H1 (cell line): ENCODE results near the gene SH3RF3. TPM values are rescaled to one million over a fixed set of nuclear protein-coding genes. Genes with fewer than 3 reads are reported as not detected.

Experiments used
- CTCF ChIA-PET: fragments of 300-600 bp; sonication (Branson Sonifier 250); formaldehyde crosslinking; loops from one replicate; lab custom pipeline; 2021; ENCODE audit not compliant: partially characterized antibody; lab: Charles Lee
- POLR2A ChIA-PET: fragments of 300-600 bp; sonication (Branson Sonifier 250); formaldehyde crosslinking; loops from one replicate; lab custom pipeline; 2021; ENCODE audit warnings: inconsistent platforms; ENCODE audit not compliant: partially characterized antibody; lab: Charles Lee
- DNase-seq, 2 experiments: peaks; one replicate each; pipeline versions ENCODE4 v3.0.0 to v3.0.0-alpha.2; 2010 to 2022; ENCODE audit warnings: low spot score in 2 of 2, low read depth in 1 of 2, mixed read lengths in 1 of 2
- FAIRE-seq: peaks from 2 replicates; lab custom pipeline; 2011; peaks lifted over from hg19 to GRCh38; lab: Jason Lieb, UNC
- H2AFZ ChIP-seq: 2 replicates; pipeline ENCODE4 v1.8.1; 2012; ENCODE audit warnings: low read length, inconsistent platforms
- H2AK5ac ChIP-seq: 2 replicates; pipeline ENCODE4 v1.6.1; 2013; ENCODE audit warnings: low read depth, low read length
- H2BK120ac ChIP-seq: replicated peaks from 2 replicates; pipeline ENCODE3; 2013; ENCODE audit warnings: low read depth, low read length, inconsistent platforms
- H2BK12ac ChIP-seq: 2 replicates; pipeline ENCODE4 v1.6.1; 2013; ENCODE audit warnings: low read depth, low read length
- H2BK15ac ChIP-seq: 2 replicates; pipeline ENCODE4 v1.6.1; 2013; ENCODE audit warnings: low read length
- H2BK20ac ChIP-seq: 2 replicates; pipeline ENCODE4 v1.6.1; 2013; ENCODE audit warnings: low read length
- H2BK5ac ChIP-seq: 2 replicates; pipeline ENCODE4 v1.6.1; 2013; ENCODE audit warnings: low read depth, low read length
- H3K14ac ChIP-seq: 2 replicates; pipeline ENCODE4 v1.6.1; 2013; ENCODE audit warnings: inconsistent platforms; ENCODE audit not compliant: insufficient read length
- H3K18ac ChIP-seq: 2 replicates; pipeline ENCODE4 v1.6.1; 2013; ENCODE audit warnings: low read length; ENCODE audit errors: extremely low read depth
- H3K23ac ChIP-seq: 2 replicates; pipeline ENCODE4 v1.6.1; 2013; ENCODE audit warnings: inconsistent platforms; ENCODE audit not compliant: insufficient read length
- H3K23me2 ChIP-seq: 2 replicates; pipeline ENCODE4 v1.6.1; 2013; ENCODE audit warnings: low read depth, low read length
- H3K27ac ChIP-seq: 2 replicates; pipeline ENCODE4 v1.6.1; 2011; ENCODE audit warnings: low read depth, low read length, inconsistent platforms
- H3K27me3 ChIP-seq, 4 experiments: replicated peaks in 1 of 4; 1 replicate in 1 of 4; 2 replicates in 3 of 4; pipeline versions ENCODE4 v1.6.1 to v1.8.1; 2011 to 2013; ENCODE audit warnings: low read length in 3 of 4, mild to moderate bottlenecking in 3 of 4, inconsistent platforms in 2 of 4, mixed read lengths in 2 of 4, moderate library complexity in 1 of 4; ENCODE audit not compliant: control insufficient read depth in 3 of 4, insufficient read depth in 3 of 4; ENCODE audit errors: extremely low read depth in 1 of 4
- H3K36me3 ChIP-seq, 4 experiments: 2 replicates each; pipeline versions ENCODE4 v1.6.1 to v1.8.1; 2011 to 2013; ENCODE audit warnings: mild to moderate bottlenecking in 4 of 4, low read length in 3 of 4, moderate library complexity in 2 of 4, control low read depth in 1 of 4, inconsistent platforms in 1 of 4; ENCODE audit not compliant: insufficient read depth in 4 of 4, control insufficient read depth in 2 of 4
- H3K4ac ChIP-seq: replicated peaks from 2 replicates; pipeline ENCODE3; 2013; ENCODE audit warnings: low read length, low read depth, mixed read lengths, inconsistent platforms; ENCODE audit not compliant: insufficient read length
- H3K4me1 ChIP-seq, 4 experiments: replicated peaks in 1 of 4; 1 replicate in 1 of 4; 2 replicates in 3 of 4; pipeline versions ENCODE4 v1.6.1 to v1.8.1; 2011 to 2013; ENCODE audit warnings: low read length in 3 of 4, inconsistent platforms in 2 of 4, mixed read lengths in 1 of 4; ENCODE audit not compliant: insufficient read depth in 4 of 4, control insufficient read depth in 3 of 4
- H3K4me2 ChIP-seq, 2 experiments: 2 replicates each; pipeline versions ENCODE4 v1.6.1 to v1.8.1; 2011 to 2013; ENCODE audit warnings: low read depth in 2 of 2, low read length in 2 of 2, control low read depth in 1 of 2, inconsistent platforms in 1 of 2, mild to moderate bottlenecking in 1 of 2; ENCODE audit not compliant: insufficient read depth in 1 of 2
- H3K4me3 ChIP-seq, 4 experiments: fragments of 200-600, 300-600 bp in 1 of 4; sonication (generic), shearing (Covaris generic), sonication (Bioruptor Twin) in 1 of 4; 2 replicates each; pipeline versions ENCODE4 v1.5.1 to v1.8.1; 2011 to 2016; ENCODE audit warnings: low read length in 4 of 4, low read depth in 3 of 4, control low read depth in 2 of 4, inconsistent platforms in 2 of 4, mild to moderate bottlenecking in 2 of 4, mixed read lengths in 1 of 4, moderate library complexity in 1 of 4; ENCODE audit not compliant: insufficient read depth in 2 of 4; ENCODE audit errors: extremely low read depth in 1 of 4
- H3K56ac ChIP-seq: replicated peaks from 2 replicates; pipeline ENCODE3; 2013; ENCODE audit warnings: low read depth, mild to moderate bottlenecking, mixed read lengths, low read length, inconsistent platforms; ENCODE audit not compliant: insufficient read length
- H3K79me1 ChIP-seq: 2 replicates; pipeline ENCODE4 v1.6.1; 2013; ENCODE audit warnings: low read depth, low read length, control low read depth
- H3K79me2 ChIP-seq, 2 experiments: 2 replicates each; pipeline versions ENCODE4 v1.6.1 to v1.8.1; 2012 to 2013; ENCODE audit warnings: low read length in 2 of 2, mild to moderate bottlenecking in 2 of 2, inconsistent platforms in 1 of 2; ENCODE audit not compliant: insufficient read depth in 2 of 2, control insufficient read depth in 1 of 2
- H3K9ac ChIP-seq, 4 experiments: replicated peaks in 1 of 4; 1 replicate in 1 of 4; 2 replicates in 3 of 4; pipeline versions ENCODE4 v1.6.1 to v1.8.1; 2011 to 2013; ENCODE audit warnings: low read depth in 3 of 4, low read length in 3 of 4, control low read depth in 2 of 4, mild to moderate bottlenecking in 2 of 4, moderate library complexity in 2 of 4, inconsistent platforms in 1 of 4; ENCODE audit errors: extremely low read depth in 1 of 4
- H3K9me3 ChIP-seq, 2 experiments: 2 replicates each; pipeline versions ENCODE4 v1.6.1 to v1.8.1; 2012 to 2013; ENCODE audit warnings: mild to moderate bottlenecking in 2 of 2, moderate library complexity in 2 of 2, control low read depth in 1 of 2, inconsistent platforms in 1 of 2, low read depth in 1 of 2, low read length in 1 of 2, mixed read lengths in 1 of 2; ENCODE audit not compliant: insufficient read depth in 2 of 2
- H4K20me1 ChIP-seq, 2 experiments: replicated peaks in 1 of 2; 2 replicates each; pipeline versions ENCODE3 to v1.8.1; 2011 to 2013; ENCODE audit warnings: inconsistent platforms in 2 of 2, low read length in 2 of 2, mild to moderate bottlenecking in 1 of 2; ENCODE audit not compliant: insufficient read depth in 2 of 2, control insufficient read depth in 1 of 2
- H4K5ac ChIP-seq: 2 replicates; pipeline ENCODE4 v1.6.1; 2013; ENCODE audit warnings: low read length, low read depth, mixed read lengths, inconsistent platforms; ENCODE audit not compliant: insufficient read length
- H4K8ac ChIP-seq: 2 replicates; pipeline ENCODE4 v1.8.0; 2013; ENCODE audit warnings: mild to moderate bottlenecking, moderate library complexity, low read length, inconsistent platforms; ENCODE audit not compliant: insufficient read depth; ENCODE audit errors: extremely low read depth
- H4K91ac ChIP-seq: replicated peaks from 2 replicates; pipeline ENCODE3; 2013; ENCODE audit warnings: low read length, mixed read lengths, inconsistent platforms; ENCODE audit not compliant: insufficient read length
- BACH1 ChIP-seq: IDR thresholded peaks from 2 replicates; pipeline ENCODE4 v1.6.1; 2012; ENCODE audit warnings: low read length, improper control_type of control experiment
- CEBPB ChIP-seq: IDR thresholded peaks from 2 replicates; pipeline ENCODE4 v1.6.1; 2012; ENCODE audit warnings: low read depth, low read length
- GTF2F1 ChIP-seq: IDR thresholded peaks from 2 replicates; pipeline ENCODE4 v1.6.1; 2012; ENCODE audit warnings: low read depth, low read length, improper control_type of control experiment, borderline replicate concordance
- HDAC2 ChIP-seq, 2 experiments: fragments of 300-600 bp in 1 of 2; sonication (generic) in 1 of 2; IDR thresholded peaks; 2 replicates each; pipeline ENCODE4 v1.6.1; 2011 to 2012; ENCODE audit warnings: low read depth in 2 of 2, low read length in 2 of 2, mild to moderate bottlenecking in 2 of 2, moderate library complexity in 2 of 2, borderline replicate concordance in 1 of 2, inconsistent platforms in 1 of 2
- JUND ChIP-seq: IDR thresholded peaks from 2 replicates; pipeline ENCODE4 v1.6.1; 2011; ENCODE audit warnings: mild to moderate bottlenecking, improper control_type of control experiment, low read length
- TAF7 ChIP-seq: optimal IDR thresholded peaks from 2 replicates; pipeline ENCODE3; 2011; ENCODE audit warnings: low read depth, mild to moderate bottlenecking, inconsistent platforms, low read length, moderate library complexity, borderline replicate concordance
- WGBS, 2 experiments: shearing (Covaris generic) in 1 of 2; methylation state at CpG; one replicate each; pipeline versions ENCODE4 v1.1.6 to v1.1.7; 2013 to 2015; ENCODE audit warnings: low lambda C conversion rate in 2 of 2, mixed read lengths in 2 of 2, inconsistent platforms in 1 of 2, low coverage in 1 of 2, missing lambda C conversion rate in 1 of 2; ENCODE audit not compliant: insufficient replicate concordance in 2 of 2, insufficient coverage in 1 of 2, insufficient read length in 1 of 2; ENCODE audit errors: extremely low coverage in 1 of 2, missing lambda C conversion rate in 1 of 2; 5-methylcytosine and 5-hydroxymethylcytosine counted together
- polyA plus RNA-seq, 7 experiments: library from polyadenylated mRNA; depleted of rRNA in 3 of 7; stranded (reverse) in 5 of 7; unstranded in 2 of 7; fragments of >200 nt in 5 of 7; fragments of 200-250 nt in 2 of 7; gene quantifications; 1 replicate in 5 of 7; 2 replicates in 1 of 7; 4 replicates in 1 of 7; pipeline versions ENCODE4 v1.2.1 to v1.2.3, GENCODE V29; 2011 to 2013; ENCODE audit warnings: missing spikeins in 2 of 7, mixed read lengths in 2 of 7
- total RNA-seq: library from RNA; stranded (reverse); fragmentation: NEBNext Ultra II Directional; extraction: Animal tissue kit (Norgen Biotek cat#: 25700); gene quantifications from 2 replicates; pipeline ENCODE4 v1.2.1, GENCODE V29; 2021

Gene SH3RF3
- total and polyA plus RNA-seq, 2 of the 8 experiments (the other 6 are each of a cell fraction or from before 2014, with no cell fraction given), result 0.11 to 0.65 TPM

DNA sequence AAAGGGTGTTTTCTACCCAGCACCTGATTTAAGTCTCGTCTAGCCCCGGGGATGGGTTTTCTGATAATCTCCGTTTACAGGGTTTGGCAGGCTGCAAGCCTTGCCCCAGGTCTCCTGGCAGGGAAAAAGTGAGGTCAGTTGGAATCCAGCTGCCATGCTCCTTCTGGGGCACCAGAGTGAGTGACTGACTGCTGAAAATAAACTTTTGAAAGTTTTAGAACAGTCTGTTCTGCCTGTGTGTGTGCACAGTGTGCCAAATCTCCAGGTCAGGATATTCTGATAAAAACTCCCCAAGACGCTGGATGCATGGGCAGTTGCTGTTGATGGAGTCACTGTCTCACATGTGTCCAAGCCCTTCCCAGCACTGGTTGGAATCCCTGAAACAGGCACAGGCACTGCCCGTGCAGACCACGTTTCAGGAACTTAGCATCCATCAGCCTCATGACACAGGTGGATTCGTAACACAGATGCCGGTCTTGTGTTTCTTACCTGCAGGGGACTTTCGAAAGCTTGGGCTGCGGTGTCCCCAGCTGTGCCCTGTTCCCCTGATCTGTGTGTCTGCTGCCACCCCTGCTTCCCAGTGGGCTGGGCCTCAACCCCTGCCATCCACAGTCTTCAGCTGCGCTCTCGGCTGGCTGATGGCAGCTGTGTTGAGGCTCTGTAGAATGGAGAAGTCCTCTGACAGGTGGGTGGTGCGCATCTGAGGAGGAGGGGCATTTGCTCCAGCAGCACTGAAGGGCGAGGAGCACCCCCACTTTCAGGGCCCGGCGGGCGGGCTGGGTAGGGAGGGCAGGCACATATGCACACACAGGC is 65.0 kb downstream of the SH3RF3 start:
- Histone ChIP-seq H2BK20ac (no peak overlapping the region), H4K20me1 (no peaks in the 10 kb centered on the region), H2BK5ac (no peak overlapping the region), H3K9ac (no peak overlapping the region), H2BK12ac (no peak overlapping the region), H2BK120ac (no peak overlapping the region), H3K4me1 (peaks cover 0 to 4% (median 1%) of the 10 kb centered on the region in 4 experiments; a peak in 2 of 7 replicates), H4K5ac (no peak overlapping the region), H3K79me2 (no peaks in the 10 kb centered on the region), H2AFZ (no peak overlapping the region), H3K23ac (no peak overlapping the region), H3K79me1 (no peaks in the 10 kb centered on the region; the same call in 1 of the 2 replicates), H3K56ac (no peak overlapping the region), H2BK15ac (no peak overlapping the region), H3K36me3 (no peaks in the 10 kb centered on the region), H2AK5ac (no peak overlapping the region), H3K4ac (no peak overlapping the region), H4K91ac (no peak overlapping the region), H3K27ac (no peak overlapping the region), H3K23me2 (no peaks in the 10 kb centered on the region), H3K4me2 (no peak overlapping the region), H3K18ac (no peak overlapping the region), H3K14ac (no peak overlapping the region), H3K9me3 (no peaks in the 10 kb centered on the region), H3K27me3 (peaks cover 0 to 2% (median 0%) of the 10 kb centered on the region in 4 experiments; a peak in 2 of 7 replicates), H4K8ac (no peak overlapping the region), H3K4me3 (no peak overlapping the region)
- FAIRE-seq (no peak), DNase-seq (no peak)
- WGBS, 2 experiments, result 83% methylated on average over 12 of the region's 17 CpGs; no CpG with 5 or more reads in 1 of the 2 experiments
- POLR2A ChIA-PET, result interaction anchor here (1.3 kb wide), 1 partner anchor 14 kb away, joined by 3 read pairs; no protein-coding TSS in a partner anchor
- CTCF ChIA-PET, result interaction anchor here (0.8 to 3.7 kb wide), 5 partner anchors 10 to 340 kb away, joined by 3 to 19 read pairs (median 3); no protein-coding TSS in a partner anchor
- no peak for TF ChIP-seq GTF2F1
- TF ChIP-seq HDAC2 (IDR thresholded peaks at IDR 0.05; ENCODE audit: borderline replicate concordance in 1 of 2, low read depth in 2 of 2, low read length in 2 of 2), result no peak
- no peak for TF ChIP-seq CEBPB
- TF ChIP-seq TAF7, result no peak
- TF ChIP-seq JUND, result no peak
- no peak for TF ChIP-seq BACH1
